ENCODE data around the gene TM4SF1. TPM values are rescaled to one million over a fixed set of nuclear protein-coding genes. Genes with fewer than 3 reads are reported as not detected.
"Not testable (repeated sequence)": the region's sequence is repeated elsewhere in the genome, so short reads cannot be mapped to it uniquely, and the experiment has no call there.

The TM4SF1 gene
- total RNA-seq, 2 donors from 2014 or later = 104 to 168 TPM

DNA sequence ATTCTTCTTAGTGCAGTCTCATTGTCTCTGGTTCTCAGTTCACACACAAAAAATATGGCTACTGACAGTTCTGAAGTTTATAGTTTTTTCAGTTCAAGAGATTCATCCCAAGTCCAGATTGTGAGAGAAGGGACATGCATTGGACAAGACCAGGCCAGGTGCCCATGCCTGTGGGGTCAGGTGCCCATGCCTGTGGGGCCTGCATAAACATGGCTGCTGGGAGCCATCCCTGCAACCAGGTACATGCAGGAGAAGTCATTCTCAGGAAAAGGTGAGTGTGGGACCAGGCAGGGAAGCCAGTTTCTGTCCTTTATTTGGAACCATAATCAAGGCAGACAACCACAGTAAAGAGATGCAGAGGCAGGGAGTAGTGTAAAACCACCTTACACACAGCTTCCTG, 6.3 kb upstream of the TM4SF1 start:
- Histone ChIP-seq H3K4me3 (no peak overlapping the region), H3K27ac (no peak overlapping the region), H3K4me1 (peaks cover 57% of the 10 kb centered on the region), H3K9me3 (no peaks in the 10 kb centered on the region), H3K36me3 (replicated peaks in 1 of 2; ENCODE audit: insufficient read depth in 1 of 2, low read depth in 2 of 2) (no peaks in the 10 kb centered on the region), H3K27me3 (no peaks in the 10 kb centered on the region)
- TF ChIP-seq, protein P1, sequence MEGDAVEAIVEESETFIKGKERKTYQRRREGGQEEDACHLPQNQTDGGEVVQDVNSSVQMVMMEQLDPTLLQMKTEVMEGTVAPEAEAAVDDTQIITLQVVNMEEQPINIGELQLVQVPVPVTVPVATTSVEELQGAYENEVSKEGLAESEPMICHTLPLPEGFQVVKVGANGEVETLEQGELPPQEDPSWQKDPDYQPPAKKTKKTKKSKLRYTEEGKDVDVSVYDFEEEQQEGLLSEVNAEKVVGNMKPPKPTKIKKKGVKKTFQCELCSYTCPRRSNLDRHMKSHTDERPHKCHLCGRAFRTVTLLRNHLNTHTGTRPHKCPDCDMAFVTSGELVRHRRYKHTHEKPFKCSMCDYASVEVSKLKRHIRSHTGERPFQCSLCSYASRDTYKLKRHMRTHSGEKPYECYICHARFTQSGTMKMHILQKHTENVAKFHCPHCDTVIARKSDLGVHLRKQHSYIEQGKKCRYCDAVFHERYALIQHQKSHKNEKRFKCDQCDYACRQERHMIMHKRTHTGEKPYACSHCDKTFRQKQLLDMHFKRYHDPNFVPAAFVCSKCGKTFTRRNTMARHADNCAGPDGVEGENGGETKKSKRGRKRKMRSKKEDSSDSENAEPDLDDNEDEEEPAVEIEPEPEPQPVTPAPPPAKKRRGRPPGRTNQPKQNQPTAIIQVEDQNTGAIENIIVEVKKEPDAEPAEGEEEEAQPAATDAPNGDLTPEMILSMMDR (IDR thresholded peaks at IDR 0.05) = no peak
- intact Hi-C loops (cut with DNase I) = no loop called here
- ATAC-seq = no peak
- no peak for DNase-seq

DNA sequence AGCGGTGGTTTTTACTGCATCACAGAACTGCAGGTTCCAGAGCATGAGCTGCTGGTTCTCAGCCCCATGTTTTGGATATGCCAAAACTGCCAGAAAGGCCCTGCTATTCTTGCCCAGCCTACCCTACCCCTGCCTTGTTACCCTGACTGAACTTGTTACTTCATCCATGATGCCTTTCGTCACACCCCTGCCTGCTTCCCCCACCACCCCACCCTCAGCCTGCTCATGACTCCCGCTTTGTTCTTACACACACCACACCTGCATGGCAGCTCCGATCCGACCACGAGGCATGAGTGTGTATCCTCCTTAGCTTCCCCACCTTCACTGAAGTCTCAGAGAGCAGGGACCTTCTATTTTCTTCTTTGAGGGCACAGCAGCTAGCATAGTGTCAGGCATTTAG, 5.1 kb upstream of the TM4SF1 start:
- intact Hi-C loops (cut with DNase I) = no loop called here
- no peaks in the 10 kb centered on the region for H3K36me3 ChIP-seq (replicated peaks in 1 of 2; ENCODE audit: insufficient read depth in 1 of 2, low read depth in 2 of 2)
- 92% methylated on average over 6 of the region's 6 CpGs for WGBS, 2 donors
- DNase-seq = no peak
- H3K27ac ChIP-seq = peak overlapping the region in 1 of 4 donors; percentile 15
- H3K4me3 ChIP-seq = no peak overlapping the region
- ATAC-seq = no peak
- H3K27me3 ChIP-seq = no peaks in the 10 kb centered on the region
- peaks cover 57% of the 10 kb centered on the region for H3K4me1 ChIP-seq
- no peak for TF ChIP-seq POLR2A (IDR thresholded peaks at IDR 0.05)
- H3K9me3 ChIP-seq = no peaks in the 10 kb centered on the region

- peak overlapping the region in 1 of 4 donors; percentile 15 for H3K27ac ChIP-seq
- ATAC-seq = no peak
- 54 to 57% methylated on average over 4 of the region's 4 CpGs for WGBS, 2 donors
These were observed 4.6 kb upstream of the TM4SF1 start for GRCh38 chr3:149382101-149382467.

GRCh38 chr3:149381173-149382100, 4.0 kb upstream of the TM4SF1 start:
- 57 to 67% methylated on average over 6 of the region's 6 CpGs for WGBS, 2 donors
- Histone ChIP-seq H3K4me3 (no peak overlapping the region), H3K4me1 (peaks cover 52% of the 10 kb centered on the region), H3K27me3 (no peaks in the 10 kb centered on the region), H3K9me3 (no peaks in the 10 kb centered on the region), H3K36me3 (replicated peaks in 1 of 2; ENCODE audit: insufficient read depth in 1 of 2, low read depth in 2 of 2) (no peaks in the 10 kb centered on the region), H3K27ac (no peak overlapping the region)
- intact Hi-C loops (cut with DNase I) = no loop called here
- TF ChIP-seq, protein P1 (IDR thresholded peaks at IDR 0.05) = no peak
- no peak for TF ChIP-seq POLR2A (IDR thresholded peaks at IDR 0.05)
- DNase-seq = no peak
- ATAC-seq = no peak

More at GRCh38 chr3:149382101-149382467, 4.6 kb upstream of the TM4SF1 start:
- Histone ChIP-seq H3K9me3 (no peaks in the 10 kb centered on the region), H3K4me3 (no peak overlapping the region), H3K4me1 (peaks cover 57% of the 10 kb centered on the region), H3K27me3 (no peaks in the 10 kb centered on the region), H3K36me3 (replicated peaks in 1 of 2; ENCODE audit: insufficient read depth in 1 of 2, low read depth in 2 of 2) (no peaks in the 10 kb centered on the region)
- no peak for DNase-seq
- intact Hi-C loops (cut with DNase I) = no loop called here
- TF ChIP-seq POLR2A (IDR thresholded peaks at IDR 0.05) = no peak
- TF ChIP-seq, protein P1 (IDR thresholded peaks at IDR 0.05) = no peak

- intact Hi-C loops (cut with DNase I); H3K9me3 ChIP-seq: not testable (repeated sequence)
These were observed 2.8 kb upstream of the TM4SF1 start for GRCh38 chr3:149380220-149380619.

More at GRCh38 chr3:149380220-149380619, 2.8 kb upstream of the TM4SF1 start:
- H3K4me3 ChIP-seq; DNase-seq; H3K36me3 ChIP-seq (replicated peaks in 1 of 2; ENCODE audit: insufficient read depth in 1 of 2, low read depth in 2 of 2); H3K27me3 ChIP-seq; ATAC-seq; H3K27ac ChIP-seq: not testable (repeated sequence)
- peaks cover 44% of the 10 kb centered on the region for H3K4me1 ChIP-seq
- no CpG with 5 or more reads among the region's 32 CpGs for WGBS, 2 donors

Measured in body of pancreas (tissue), 4 donors.